ENCODE results near the gene RNU4-1. TPM values are rescaled to one million over a fixed set of nuclear protein-coding genes. Genes with fewer than 3 reads are reported as not detected.

RNU4-1 gene
- total and polyA plus RNA-seq, 2 donors (not counting 3 experiments of a cell fraction or from before 2014, with no cell fraction given), result under 0.01 to 2,141 TPM

GRCh38 chr12:120321382-120322202 is 28.6 kb upstream of the RNU4-1 start:
- Histone ChIP-seq H3K9me1 (replicated peaks; ENCODE audit: control insufficient read depth, extremely low read depth, insufficient read depth, low read length) (no peaks in the 10 kb centered on the region), H2AFZ (ENCODE audit: low read depth, low read length) (no peak overlapping the region), H4K20me1 (replicated peaks; ENCODE audit: control insufficient read depth, extremely low read depth, insufficient read depth, low read length) (no peaks in the 10 kb centered on the region), H3K9me3 (replicated peaks; ENCODE audit: control insufficient read depth, insufficient read depth, low read length) (no peaks in the 10 kb centered on the region), H3K27ac (ENCODE audit: insufficient read depth, low read depth, low read length) (no peak overlapping the region), H3K36me3 (ENCODE audit: control insufficient read depth in 2 of 2, extremely low read depth in 1 of 2, insufficient read depth in 2 of 2, low read length in 2 of 2) (no peaks in the 10 kb centered on the region), H3K4me1 (ENCODE audit: control insufficient read depth, extremely low read depth, insufficient read depth, low read length) (peaks cover 9% of the 10 kb centered on the region), H3K9ac (replicated peaks; ENCODE audit: extremely low read depth, insufficient read depth, low read length) (no peak overlapping the region), H3K4me3 (replicated peaks in 1 of 3; ENCODE audit: insufficient read depth in 1 of 3, low read depth in 1 of 3, low read length in 3 of 3) (no peak overlapping the region), H3K79me2 (ENCODE audit: control insufficient read depth, insufficient read depth, low read length) (no peaks in the 10 kb centered on the region), H3K4me2 (ENCODE audit: insufficient read depth, low read length) (no peak overlapping the region), H3K27me3 (ENCODE audit: control insufficient read depth in 2 of 2, insufficient read depth in 2 of 2, low read length in 2 of 2) (peaks cover 0 to 6% of the 10 kb centered on the region in 2 experiments)
- FAIRE-seq (no peak), DNase-seq (ENCODE audit: low read depth, low spot score) (no peak)
- no TSS peak for BruUV-seq (replicated peaks)
- intact Hi-C loops (cut with micrococcal nuclease) (no loop called here), dilution Hi-C loops (cut with MboI; ENCODE audit: extremely low pct_ligation_motif_present, low sequenced_read_pairs) (no loop called here)
- ChIA-PET POLR2A (no interaction called here), CTCF (interaction anchor here (0.9 to 1.8 kb wide), 4 partner anchors 7 to 105 kb away, joined by 3 to 12 read pairs (median 4); partner anchors contain the start of gene SIRT4)
- TF ChIP-seq EZH2 (IDR thresholded peaks at IDR 0.05; ENCODE audit: borderline replicate concordance, low read depth, low read length, severe bottlenecking) (no peak), MYC (IDR thresholded peaks at IDR 0.05; ENCODE audit: low read depth, low read length) (no peak), JUN (IDR thresholded peaks at IDR 0.05; ENCODE audit: borderline replicate concordance, insufficient read depth, insufficient read length, low read depth) (no peak), POLR2A (IDR thresholded peaks at IDR 0.05; ENCODE audit: low read depth, low read length) (no peak), FOS (IDR thresholded peaks at IDR 0.05; ENCODE audit: borderline replicate concordance, insufficient read depth, low read length) (no peak), CTCF (IDR thresholded peaks at IDR 0.05; ENCODE audit: extremely low read depth in 1 of 2, insufficient read depth in 1 of 2, low read depth in 1 of 2, low read length in 2 of 2) (no peak), MAX (IDR thresholded peaks at IDR 0.05; ENCODE audit: insufficient read depth, insufficient read length) (no peak), GATA2 (IDR thresholded peaks at IDR 0.05; ENCODE audit: insufficient read depth, insufficient read length, low read depth, low read length) (no peak), POLR2AphosphoS5 (IDR thresholded peaks at IDR 0.05; ENCODE audit: insufficient read depth, low read depth, low read length) (no peak)
